ENCODE results near the gene PIK3CD. TPM values are rescaled to one million over a fixed set of nuclear protein-coding genes. Genes with fewer than 3 reads are reported as not detected.
"Not testable (repeated sequence)": the region's sequence is repeated elsewhere in the genome, so short reads cannot be mapped to it uniquely, and the experiment has no call there.

The PIK3CD gene
- total RNA-seq, 1 donor from 2014 or later, result 3.4 TPM

DNA sequence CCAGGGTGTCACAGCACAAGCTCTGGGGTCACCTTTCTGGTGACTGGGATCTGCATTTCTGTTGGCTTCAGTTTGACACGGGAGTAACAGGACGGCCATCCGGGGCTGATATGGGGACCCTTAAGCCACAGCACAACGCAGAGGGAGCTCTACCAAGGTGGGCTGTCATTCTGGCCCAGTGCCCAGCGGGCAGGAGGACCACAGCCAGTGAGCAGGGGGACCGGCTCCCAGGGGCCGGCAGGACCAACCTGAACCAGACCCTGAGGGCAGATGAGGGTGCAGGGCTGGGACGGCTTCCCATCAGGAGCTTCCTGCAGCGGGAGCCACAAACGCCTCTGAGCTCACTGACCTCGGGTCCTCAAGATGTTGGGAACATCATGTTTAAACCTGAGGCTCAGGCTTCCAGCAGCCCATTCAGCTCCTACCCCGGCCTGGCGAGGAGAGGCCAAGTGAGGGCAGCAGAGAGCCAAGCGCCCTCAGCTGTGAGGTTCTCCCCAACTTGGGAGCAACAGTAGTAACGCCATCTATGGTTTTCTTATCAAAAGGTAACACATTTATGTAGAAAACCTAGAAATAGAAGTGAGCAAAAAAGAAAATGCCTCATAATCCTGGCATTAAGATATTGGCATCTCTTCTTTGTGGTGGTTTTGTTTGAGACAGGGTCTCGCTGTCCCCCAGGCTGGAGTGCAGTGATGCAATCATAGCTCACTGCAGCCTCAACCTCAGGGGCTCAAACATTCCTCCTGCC is 36.0 kb upstream of the PIK3CD start:
- ATAC-seq (peak; percentile 55), DNase-seq (peak; percentile 60)
- intact Hi-C loops (cut with micrococcal nuclease), result no loop called here

DNA sequence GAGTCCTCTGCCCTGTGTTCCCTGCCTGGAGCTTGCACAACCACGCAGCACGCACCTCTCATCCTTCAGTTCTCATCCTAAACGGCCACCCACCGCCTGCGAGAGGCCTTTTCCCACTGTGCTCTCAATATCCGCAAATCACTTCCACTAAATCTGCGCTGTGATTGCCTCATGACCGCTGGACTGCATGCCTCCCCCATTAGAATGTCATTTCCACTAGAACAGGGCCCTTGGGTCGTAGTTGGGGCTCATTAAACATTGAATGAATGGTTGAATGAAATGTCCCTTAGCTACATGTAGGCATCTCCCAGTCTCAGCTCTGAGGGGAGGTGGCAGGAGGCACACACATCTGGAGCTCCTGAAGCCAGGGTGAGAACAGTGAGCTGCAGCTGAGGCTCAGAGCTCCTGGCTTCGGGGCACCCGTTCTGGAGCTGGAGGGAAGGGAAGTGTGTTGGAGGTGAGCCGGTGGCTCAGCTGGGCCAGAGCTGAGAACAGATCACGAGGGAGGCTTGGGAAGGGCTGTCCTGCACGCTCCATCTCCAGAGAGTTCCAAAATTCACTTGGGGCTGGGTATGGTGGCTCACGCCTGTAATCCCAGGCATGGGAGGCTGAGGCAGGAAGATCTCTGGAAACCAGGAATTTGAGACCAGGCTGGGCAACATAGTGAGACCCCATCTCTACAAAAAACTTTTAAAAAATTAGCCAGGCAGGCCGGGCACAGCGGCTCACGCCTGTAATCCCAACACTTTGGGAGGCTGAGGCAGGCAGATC is 32.4 kb upstream of the PIK3CD start:
- DNase-seq (no peak), ATAC-seq (no peak)
- intact Hi-C loops (cut with micrococcal nuclease), result no loop called here

DNA sequence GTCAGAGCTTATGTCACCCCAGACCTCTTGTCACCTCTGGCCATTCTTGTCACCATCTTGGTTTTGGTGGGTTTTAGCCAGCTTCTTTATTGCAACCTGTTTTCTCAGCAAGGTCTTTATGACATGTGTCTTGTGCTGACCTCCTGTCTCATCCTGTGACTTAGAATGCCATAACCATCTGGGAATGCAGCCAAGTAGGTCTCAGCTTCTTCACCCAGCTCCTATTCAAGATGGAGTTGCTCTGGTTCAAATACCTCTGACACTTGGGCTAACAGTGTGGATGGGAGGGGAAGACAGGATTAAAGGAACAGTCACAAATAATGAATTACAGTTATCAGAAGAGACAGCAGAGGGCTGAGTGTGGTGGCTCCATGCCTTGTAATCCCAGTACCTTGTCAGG is 30.5 kb upstream of the PIK3CD start:
- DNase-seq (no peak), ATAC-seq (no peak)
- intact Hi-C loops (cut with micrococcal nuclease), result no loop called here

DNA sequence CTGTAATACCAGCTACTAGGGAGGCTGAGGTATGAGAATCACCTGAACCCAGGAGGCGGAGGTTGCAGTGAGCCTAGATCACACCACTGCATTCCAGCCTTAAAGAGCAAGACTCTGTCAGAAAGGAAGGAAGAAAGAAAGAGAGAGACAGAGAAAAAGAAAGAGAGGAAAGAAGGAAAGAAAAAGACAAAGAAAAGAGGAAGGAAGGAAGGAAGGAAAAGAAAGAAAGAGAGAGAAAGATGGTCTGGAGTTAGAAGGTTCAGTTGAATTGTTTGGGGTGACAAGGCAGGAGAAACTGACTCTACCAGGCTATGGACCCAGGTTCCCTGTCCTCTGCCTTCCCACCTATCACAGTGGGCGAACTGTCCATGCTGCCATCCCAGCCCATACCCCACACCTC is 27.4 kb upstream of the PIK3CD start:
- DNase-seq (no peak), ATAC-seq (no peak)
- intact Hi-C loops (cut with micrococcal nuclease), result no loop called here

DNA sequence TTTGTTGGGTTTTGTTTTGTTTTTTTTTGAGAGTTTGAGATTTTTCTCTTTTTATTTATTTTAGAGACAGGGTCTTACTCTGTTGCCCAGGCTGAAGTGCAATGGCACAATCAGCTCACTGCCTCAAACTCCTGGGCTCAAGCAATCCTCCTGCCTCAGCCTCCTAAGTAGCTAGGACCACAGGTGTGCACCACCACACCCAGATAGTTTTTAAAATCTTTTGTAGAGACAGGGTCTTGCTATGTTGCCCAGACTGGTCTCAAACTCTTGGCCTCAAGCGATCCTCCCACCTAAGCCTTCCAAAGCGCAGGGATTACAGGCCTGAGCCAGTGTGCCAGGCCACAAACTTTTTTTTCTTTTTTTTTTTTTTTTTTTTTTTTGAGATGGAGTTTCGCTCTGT is 26.5 kb upstream of the PIK3CD start:
- DNase-seq; intact Hi-C loops (cut with micrococcal nuclease); ATAC-seq: not testable (repeated sequence)

DNA sequence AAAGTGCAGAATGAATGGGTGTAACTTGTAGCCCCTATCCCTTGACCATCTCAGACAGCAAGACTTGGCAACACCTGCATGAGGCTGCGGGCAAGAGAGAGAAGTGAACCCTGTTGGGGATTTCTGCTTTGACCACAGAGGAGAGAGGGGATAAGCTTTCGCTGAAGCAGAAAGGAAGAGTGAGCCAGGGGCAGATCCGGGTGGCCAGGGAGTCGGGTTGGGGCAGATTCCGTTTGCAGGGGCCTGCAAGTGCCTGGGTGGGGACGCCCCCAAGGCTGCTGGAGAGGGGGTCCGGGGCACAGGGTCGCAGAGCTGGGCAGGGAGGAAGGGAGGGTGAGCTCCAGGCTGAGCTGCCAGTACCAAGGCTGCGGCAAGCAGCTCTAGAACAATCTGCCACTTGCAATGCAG is 25.3 kb upstream of the PIK3CD start:
- no peak for ATAC-seq
- DNase-seq, result no peak
- intact Hi-C loops (cut with micrococcal nuclease), result no loop called here

DNA sequence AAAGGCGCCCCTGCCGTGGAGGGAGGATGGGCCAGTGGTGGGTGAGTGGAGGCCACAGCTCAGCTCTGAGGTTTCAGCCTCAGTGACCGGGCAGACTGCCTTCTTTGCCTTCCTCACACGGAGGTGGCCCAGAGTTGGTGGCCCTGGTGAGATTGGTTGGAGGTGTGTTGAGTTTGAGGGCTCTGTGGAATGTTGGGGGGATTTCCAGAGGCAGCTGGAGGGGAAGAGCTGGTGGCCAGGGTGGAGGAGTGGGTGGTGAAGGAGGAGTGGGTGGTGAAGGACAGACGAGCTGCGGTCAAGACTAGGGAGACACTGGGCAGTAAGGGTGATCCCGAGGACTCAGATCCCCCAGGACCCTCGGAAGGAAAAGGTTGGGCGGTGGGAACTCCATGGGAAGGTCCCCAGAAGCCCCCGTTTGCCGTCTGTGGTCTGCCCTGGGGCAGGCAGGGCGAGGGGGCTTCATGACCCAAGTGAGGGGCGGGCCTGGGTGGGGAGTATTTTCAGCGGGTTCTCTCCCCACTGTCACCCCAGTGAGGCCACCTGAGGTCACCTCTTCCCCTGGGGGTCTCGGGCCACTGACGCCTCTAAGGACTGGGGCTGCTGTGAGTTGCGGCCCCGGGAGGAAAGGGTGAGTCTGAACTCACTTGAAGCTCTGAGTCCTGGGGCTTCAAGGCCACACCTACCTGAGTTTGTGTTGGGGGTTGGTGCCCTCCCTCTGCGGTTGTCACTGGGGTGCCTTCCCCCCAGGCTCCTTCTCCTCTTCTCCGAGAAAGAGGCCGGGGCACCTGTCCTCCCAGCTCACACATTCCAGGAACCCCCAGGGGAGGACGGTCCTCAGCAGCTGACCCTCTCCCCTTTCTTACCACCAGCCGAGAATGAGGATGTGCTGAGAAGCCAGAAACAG is 22.7 kb upstream of the PIK3CD start:
- intact Hi-C loops (cut with micrococcal nuclease), result no loop called here
- ATAC-seq (no peak), DNase-seq (no peak)

DNA sequence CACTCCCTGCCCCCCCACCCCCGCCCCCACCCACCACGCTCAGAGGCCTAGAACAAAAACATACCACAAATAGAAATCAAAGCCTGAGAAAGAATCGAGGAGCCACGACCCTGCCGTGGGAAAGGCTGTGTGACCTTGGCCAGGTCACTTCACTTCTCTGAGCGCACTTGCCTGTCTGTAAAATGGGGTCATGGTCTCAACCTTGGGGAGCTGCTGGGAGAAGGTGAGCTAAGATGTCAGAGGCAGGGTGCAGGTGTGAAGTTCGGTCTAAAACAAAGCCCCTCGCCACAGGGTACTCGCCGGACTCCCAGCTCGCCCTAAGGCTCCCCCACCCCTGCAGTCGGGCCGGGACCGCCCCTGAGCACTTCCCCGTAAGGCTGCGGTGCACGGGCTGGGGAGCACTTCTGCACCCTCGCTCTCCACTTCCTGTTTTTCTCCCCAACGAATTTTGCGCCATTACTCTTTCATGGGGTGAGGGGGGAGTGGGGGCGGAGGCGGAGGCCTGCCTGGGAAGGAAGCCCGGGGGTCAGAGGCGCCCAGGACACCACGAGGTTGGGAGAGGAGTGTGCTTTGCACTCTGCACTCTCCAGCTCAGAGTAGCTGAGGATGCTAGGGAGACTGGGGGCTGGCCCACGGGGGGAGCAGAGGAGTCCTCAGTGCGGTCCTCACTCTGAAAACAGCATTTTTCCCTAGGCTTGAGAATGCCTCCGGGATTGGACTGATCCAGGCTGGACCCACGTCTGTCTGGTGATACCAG is 21.9 kb upstream of the PIK3CD start:
- DNase-seq (peak; percentile 69), ATAC-seq (peak; percentile 59)
- intact Hi-C loops (cut with micrococcal nuclease), result no loop called here

DNA sequence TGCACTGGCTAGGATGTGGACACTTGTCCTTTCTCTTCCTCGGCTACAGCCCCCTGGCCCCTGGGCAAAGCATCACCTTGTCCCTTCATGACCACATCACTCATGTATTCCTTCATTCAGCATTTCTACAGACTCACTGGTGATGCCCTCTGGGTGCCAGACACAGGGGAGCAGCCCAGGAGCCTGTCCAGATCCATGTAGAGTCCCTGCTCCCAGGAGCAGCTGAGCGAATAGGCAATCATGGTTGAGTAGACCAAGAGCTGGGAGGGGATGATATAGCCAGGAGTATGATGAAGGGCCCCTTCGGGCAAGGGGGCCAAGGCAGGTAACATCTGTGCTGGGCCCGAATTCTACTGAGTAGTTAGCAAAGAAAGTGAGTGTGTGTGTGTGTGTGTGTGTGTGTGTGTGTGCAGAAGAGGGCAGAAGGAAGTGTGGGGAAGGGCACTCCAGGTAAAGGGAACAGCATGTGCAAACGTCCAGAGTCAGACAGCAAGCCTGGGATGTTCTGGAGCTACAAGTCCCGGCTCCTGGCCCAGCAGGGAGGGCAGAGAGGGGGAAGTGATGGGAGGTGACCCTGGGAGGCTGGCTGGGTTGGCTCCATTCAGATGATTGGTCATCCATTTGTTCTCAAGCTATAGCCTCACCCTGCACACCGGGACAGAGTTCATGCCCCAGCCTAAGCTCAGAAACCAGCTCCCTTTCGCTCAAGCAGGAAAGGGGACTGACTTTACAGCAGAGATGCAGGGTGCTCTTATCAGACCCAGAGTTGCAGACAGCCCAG is 21.0 kb upstream of the PIK3CD start:
- DNase-seq, result no peak
- no peak for ATAC-seq
- intact Hi-C loops (cut with micrococcal nuclease), result no loop called here

DNA sequence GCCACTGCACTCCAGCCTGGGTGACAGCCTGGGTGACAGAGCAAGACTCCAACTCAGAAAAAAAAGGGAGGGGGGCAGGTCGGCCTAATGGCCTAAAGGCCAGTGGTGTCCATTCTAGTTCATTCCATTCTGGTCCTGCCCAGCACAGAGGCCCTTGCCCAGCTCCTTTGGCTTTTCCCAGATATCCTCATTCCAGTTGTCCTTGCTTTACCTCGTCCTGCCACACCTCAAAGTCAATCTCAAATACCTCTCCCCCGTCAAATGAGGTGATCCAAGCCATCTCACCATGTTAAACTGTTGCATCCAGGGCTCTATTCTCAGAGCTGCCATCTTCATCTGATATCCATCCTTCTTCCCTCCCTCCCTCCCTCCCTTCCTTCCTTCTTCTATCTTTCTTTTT is 19.9 kb upstream of the PIK3CD start:
- DNase-seq, result no peak
- intact Hi-C loops (cut with micrococcal nuclease), result no loop called here
- no peak for ATAC-seq

DNA sequence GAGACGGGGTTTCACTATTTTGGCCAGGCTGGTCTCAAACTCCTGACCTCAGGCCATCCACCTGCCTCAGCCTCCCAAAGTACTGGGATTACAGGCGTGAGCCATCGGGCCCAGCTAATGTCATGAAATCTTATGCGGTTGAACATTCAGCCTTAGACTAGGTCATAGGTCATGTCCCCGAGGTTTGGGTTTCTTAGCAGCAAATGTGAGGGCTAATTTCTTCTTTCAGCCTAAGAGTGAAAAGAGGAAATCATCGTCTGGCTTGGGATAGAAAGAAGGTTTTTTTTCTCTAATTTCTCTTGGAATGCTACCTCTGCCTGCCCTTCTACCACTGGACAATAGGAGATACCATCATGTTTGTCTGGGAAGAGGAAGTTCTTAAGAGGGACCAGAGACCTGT is 18.0 kb upstream of the PIK3CD start:
- DNase-seq (no peak), ATAC-seq (no peak)
- intact Hi-C loops (cut with micrococcal nuclease), result no loop called here

DNA sequence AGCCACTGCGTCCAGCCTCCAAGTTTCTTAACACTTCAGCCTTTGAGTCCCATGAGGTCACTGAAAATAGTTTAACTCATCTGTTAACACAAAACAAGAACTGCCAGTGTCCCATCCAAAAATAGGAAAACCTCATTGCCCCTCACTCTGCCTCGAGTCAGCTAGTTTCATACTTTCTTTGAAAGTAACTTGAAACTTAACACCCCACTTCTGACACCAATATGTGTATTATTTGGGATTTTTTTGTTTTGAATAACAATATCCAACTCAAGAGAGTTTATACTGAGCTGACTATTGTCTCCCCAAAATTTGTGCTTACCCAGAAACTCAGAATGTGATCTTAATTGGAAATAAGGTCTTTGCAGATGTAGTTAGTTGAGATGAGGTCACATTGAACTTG is 16.9 kb upstream of the PIK3CD start:
- intact Hi-C loops (cut with micrococcal nuclease), result no loop called here
- no peak for ATAC-seq
- no peak for DNase-seq

DNA sequence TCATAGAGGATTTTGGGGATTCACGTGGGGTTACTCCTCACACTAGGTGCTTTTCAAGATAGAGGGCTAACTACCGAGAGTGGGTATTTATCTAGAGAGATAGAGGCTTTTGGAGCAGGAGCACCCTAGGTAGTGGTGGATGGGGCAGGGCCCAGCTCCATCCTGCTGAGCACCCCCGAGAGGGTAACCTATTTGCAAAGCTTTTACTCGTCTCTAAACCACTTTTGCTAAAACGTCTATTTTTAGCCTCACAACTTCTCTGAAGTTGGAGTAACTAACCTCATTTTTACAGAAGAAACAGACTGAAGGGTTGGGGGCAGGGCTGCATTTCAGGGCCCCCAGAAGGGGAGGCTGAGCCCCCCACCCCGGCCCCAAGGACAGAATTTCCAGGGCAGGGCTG is 12.3 kb upstream of the PIK3CD start:
- ATAC-seq, result no peak
- DNase-seq, result no peak
- intact Hi-C loops (cut with micrococcal nuclease), result no loop called here

DNA sequence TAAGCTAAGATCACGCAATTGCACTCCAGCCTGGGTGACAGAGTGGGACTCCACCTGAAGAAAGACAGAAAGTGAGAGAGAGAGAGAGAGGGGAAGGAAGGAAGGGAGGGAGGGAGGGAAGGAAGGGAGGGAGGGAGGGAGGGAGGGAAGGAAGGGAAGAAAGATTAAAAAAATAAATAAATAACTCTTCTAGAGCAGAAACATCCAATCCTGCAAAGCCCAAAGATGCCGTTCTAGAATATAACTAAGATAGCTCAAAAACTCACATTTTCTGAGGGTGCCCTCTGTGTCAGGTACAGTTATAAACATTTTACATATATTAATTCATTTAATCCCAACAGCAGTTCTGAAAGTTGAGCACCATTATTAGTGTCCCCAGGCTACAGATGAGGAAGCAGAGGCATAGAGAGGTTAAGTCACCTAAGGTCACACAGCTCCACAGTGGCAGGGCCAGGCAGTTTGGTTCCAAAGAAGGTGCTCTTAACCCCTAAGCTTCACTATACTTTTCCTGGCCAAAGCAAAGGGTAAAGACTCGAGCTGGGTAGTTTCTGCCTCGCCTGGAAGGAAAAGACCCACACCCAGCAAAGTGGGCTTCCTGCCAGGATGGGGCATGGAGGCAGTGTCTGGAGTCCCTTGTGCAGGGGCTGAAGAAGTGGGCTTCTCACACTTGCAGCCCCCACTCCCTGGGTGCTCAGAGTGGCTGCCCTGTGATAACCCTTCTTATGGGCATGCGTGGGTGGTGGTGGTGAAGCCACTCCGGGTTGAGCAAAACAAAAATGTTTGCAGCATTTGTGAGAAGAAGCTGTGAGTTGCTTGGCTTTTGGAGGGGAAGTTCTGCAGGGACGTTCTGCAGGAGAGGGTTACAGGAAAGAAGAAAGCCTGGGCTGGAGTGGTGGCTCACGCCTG is 7.9 kb upstream of the PIK3CD start:
- no peak for DNase-seq
- no peak for ATAC-seq
- intact Hi-C loops (cut with micrococcal nuclease), result no loop called here

DNA sequence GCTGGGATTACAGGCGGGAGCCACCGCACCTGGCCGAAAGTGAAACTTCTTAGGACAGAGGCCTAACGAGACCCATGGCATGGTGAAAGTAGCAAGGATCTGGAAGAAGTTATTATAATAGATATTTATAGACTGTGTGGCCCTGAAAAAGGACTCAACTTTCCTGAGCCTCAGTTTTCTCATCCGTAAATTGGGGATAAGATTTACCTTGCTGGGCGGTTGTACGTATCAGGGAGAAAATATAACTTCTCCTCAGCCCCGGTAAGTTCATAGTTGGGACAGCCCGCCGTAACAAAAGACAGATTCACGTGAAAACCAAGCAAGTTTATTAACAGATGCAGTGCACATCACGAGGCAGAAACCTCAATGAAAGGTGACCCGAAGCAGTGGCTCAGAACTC is 5.5 kb upstream of the PIK3CD start:
- ATAC-seq (no peak), DNase-seq (no peak)
- intact Hi-C loops (cut with micrococcal nuclease), result no loop called here

DNA sequence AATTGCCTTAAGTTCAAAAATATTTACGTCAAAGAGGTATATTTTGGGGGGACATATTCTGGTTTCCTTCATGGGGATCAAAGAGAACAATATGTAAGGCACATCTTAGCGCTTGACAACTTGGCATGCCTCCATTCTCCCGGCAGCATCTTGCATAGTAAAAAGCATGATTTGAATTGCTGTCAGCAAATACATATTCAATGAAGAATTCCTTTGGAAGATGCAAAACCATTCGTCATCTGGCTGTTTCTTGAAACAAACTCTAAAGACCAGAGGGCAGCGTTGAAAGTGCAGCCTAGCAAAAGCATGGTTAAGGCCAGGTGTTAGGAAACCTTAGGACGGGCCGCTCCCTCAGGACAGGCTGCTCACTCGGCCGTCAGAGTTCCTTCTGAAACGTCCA is 3.4 kb upstream of the PIK3CD start:
- intact Hi-C loops (cut with micrococcal nuclease), result no loop called here
- DNase-seq (no peak), ATAC-seq (no peak)

DNA sequence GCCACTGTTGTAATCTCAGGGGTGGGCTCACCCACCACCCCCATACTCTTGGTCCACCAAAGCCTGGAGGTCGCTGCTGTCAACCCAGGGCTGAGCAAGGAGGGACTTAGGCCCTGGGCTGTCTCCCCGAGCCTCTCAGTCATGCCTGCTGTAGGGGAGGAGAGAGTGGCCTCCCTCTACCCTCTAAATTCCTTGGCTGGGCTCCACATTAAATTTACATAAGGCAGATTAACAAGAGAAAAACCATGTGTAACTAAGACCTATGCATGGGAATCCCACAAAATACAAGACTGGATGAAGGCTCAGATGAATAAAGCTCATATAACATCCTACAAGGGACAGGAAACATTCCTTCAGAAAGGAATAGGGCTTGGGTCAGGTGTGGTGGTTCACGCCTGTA is 1.8 kb upstream of the PIK3CD start:
- ATAC-seq (no peak), DNase-seq (no peak)
- intact Hi-C loops (cut with micrococcal nuclease), result no loop called here

DNA sequence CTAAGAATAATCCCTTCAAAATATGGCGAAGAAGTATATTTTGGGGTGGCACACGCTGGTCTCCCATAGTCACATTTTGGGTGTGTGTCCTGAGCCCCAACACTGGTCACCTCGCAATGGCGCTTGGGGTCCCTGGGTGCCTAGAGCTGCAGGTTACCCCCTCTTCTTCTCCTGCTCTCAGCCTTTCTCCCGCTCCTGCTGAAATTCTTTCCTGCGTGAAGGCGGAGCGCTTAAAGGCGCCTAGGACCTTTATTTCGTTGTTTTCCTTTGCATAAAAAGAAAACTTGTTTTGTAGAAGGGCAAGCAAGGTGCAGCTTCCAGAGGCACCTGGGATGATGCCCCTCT is 339 bp upstream of the PIK3CD start:
- ATAC-seq, result no peak
- intact Hi-C loops (cut with micrococcal nuclease), result no loop called here
- no peak for DNase-seq

Data from left ventricle myocardium superior (tissue), 1 donor.